GM06990 (cell line): Measurements from ENCODE around the gene C5orf22.

Source experiments
- DNase-seq: peaks from one replicate; pipeline ENCODE4 v3.0.0-alpha.2; 2011; ENCODE audit not compliant: insufficient read length; ENCODE audit errors: extremely low read depth
- H3K27me3 ChIP-seq: replicated peaks from 2 replicates; pipeline ENCODE4 v1.6.0; 2011; ENCODE audit warnings: low read length; ENCODE audit not compliant: control insufficient read depth, insufficient read depth
- H3K36me3 ChIP-seq: 2 replicates; pipeline ENCODE4 v1.5.1; 2011; ENCODE audit warnings: low read length; ENCODE audit not compliant: control insufficient read depth, insufficient read depth
- H3K4me3 ChIP-seq: replicated peaks from 2 replicates; pipeline ENCODE4 v1.5.1; 2011; ENCODE audit warnings: low read depth, mild to moderate bottlenecking, control low read depth, low read length
- TF ChIP-seq, protein P1 (sequence below): IDR thresholded peaks from 2 replicates; pipeline ENCODE4 v1.5.1; 2011; ENCODE audit warnings: low read length, control low read depth, mild to moderate bottlenecking, inconsistent platforms; ENCODE audit not compliant: insufficient read depth, poor library complexity, severe bottlenecking

The C5orf22 gene

GRCh38 chr5:31495336-31495735 lies 36.8 kb upstream of the C5orf22 start:
- Histone ChIP-seq H3K4me3 (no peak overlapping the region), H3K36me3 (peaks cover 27% of the 10 kb centered on the region), H3K27me3 (no peaks in the 10 kb centered on the region)
- TF ChIP-seq, protein P1, sequence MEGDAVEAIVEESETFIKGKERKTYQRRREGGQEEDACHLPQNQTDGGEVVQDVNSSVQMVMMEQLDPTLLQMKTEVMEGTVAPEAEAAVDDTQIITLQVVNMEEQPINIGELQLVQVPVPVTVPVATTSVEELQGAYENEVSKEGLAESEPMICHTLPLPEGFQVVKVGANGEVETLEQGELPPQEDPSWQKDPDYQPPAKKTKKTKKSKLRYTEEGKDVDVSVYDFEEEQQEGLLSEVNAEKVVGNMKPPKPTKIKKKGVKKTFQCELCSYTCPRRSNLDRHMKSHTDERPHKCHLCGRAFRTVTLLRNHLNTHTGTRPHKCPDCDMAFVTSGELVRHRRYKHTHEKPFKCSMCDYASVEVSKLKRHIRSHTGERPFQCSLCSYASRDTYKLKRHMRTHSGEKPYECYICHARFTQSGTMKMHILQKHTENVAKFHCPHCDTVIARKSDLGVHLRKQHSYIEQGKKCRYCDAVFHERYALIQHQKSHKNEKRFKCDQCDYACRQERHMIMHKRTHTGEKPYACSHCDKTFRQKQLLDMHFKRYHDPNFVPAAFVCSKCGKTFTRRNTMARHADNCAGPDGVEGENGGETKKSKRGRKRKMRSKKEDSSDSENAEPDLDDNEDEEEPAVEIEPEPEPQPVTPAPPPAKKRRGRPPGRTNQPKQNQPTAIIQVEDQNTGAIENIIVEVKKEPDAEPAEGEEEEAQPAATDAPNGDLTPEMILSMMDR: no peak
- DNase-seq: no peak

GRCh38 chr5:31496301-31496700 lies 35.8 kb upstream of the C5orf22 start:
- Histone ChIP-seq H3K27me3 (no peaks in the 10 kb centered on the region), H3K4me3 (no peak overlapping the region), H3K36me3 (peaks cover 29% of the 10 kb centered on the region)
- TF ChIP-seq, protein P1: no peak
- no peak for DNase-seq

GRCh38 chr5:31496891-31497290 lies 35.2 kb upstream of the C5orf22 start:
- TF ChIP-seq, protein P1: no peak
- H3K36me3 ChIP-seq: peaks cover 30% of the 10 kb centered on the region
- no peak for DNase-seq
- no peaks in the 10 kb centered on the region for H3K27me3 ChIP-seq
- H3K4me3 ChIP-seq: no peak overlapping the region

DNA sequence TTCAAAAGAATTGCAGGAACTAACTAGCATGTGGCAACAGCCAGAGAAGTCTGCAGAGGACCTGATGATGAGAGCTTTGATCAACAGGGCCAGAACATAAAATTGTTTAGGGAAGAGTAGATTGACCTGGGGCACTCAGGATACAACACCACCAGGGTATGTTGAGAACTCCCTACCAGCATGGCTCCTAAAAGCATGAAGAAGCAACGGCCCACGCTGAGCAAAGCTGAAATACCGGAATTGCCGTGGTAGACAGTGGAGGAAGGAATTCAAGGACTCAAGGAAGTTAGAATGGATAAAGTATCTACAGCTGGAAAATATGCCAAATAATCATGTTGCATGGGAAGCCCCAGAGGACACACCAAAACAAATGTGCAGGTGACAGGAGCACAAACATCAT lies 31.8 kb upstream of the C5orf22 start:
- no peak overlapping the region for H3K4me3 ChIP-seq
- peaks cover 37% of the 10 kb centered on the region for H3K36me3 ChIP-seq
- no peaks in the 10 kb centered on the region for H3K27me3 ChIP-seq
- TF ChIP-seq, protein P1: no peak
- no peak for DNase-seq

DNA sequence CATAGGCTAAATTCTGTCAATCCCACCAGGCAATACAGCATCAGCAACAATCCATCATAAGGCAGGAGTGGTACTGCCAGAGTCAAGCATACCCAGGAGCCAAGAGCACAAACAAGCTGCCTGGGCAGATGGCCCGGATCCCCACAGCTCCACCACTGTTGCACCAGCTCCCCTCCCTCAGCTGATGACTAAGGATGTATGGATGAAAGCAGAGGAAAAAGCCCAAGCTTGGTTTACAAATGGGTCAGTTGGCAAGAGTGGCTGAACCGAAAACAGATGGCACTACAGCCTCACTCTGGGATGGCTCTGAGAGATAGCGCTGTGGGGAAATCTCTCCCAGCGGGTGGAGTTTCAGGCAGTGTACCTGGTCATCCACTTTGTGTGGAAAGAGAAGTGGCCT lies 29.6 kb upstream of the C5orf22 start:
- H3K27me3 ChIP-seq: no peaks in the 10 kb centered on the region
- peaks cover 22% of the 10 kb centered on the region for H3K36me3 ChIP-seq
- no peak for DNase-seq
- no peak overlapping the region for H3K4me3 ChIP-seq
- TF ChIP-seq, protein P1: no peak

GRCh38 chr5:31504529-31504928 lies 27.6 kb upstream of the C5orf22 start:
- H3K27me3 ChIP-seq: no peaks in the 10 kb centered on the region
- no peak overlapping the region for H3K4me3 ChIP-seq
- peaks cover 17% of the 10 kb centered on the region for H3K36me3 ChIP-seq
- DNase-seq: no peak
- TF ChIP-seq, protein P1: no peak
